Pancreas (tissue), 10 donors: ENCODE measurements around the gene GRIK1. TPM values are rescaled to one million over a fixed set of nuclear protein-coding genes. Genes with fewer than 3 reads are reported as not detected.

ENCODE experiments used
- ATAC-seq, 4 donors: fragments of 200-7000 bp; cut with Tn5 transposase; one replicate each; pipeline versions ENCODE4 v1.8.0 to v1.9.1; 2020; ENCODE audit warnings: mild to moderate bottlenecking in 4 of 4, moderate library complexity in 4 of 4
- DNase-seq, 6 donors: peaks; one replicate each; pipeline ENCODE4 v3.0.0-alpha.2; 2020
- FAIRE-seq: peaks from 2 replicates; lab custom pipeline; 2012; peaks lifted over from hg19 to GRCh38; lab: Jason Lieb, UNC
- H3K27ac ChIP-seq, 4 donors: fragments of 200-600 bp; sonication (generic); 1 replicate in 3 of 4; 2 replicates in 1 of 4; pipeline versions ENCODE4 v1.5.0 to v1.8.0; 2020
- H3K27me3 ChIP-seq, 4 donors: fragments of 200-600 bp; one replicate each; pipeline ENCODE4 v1.8.0; 2021
- H3K36me3 ChIP-seq, 3 donors: fragments of 200-600 bp; sonication (generic) in 1 of 3; one replicate each; pipeline versions ENCODE4 v1.5.0 to v1.8.0; 2020 to 2021
- H3K4me1 ChIP-seq, 3 donors: fragments of 200-600 bp; one replicate each; pipeline ENCODE4 v1.8.0; 2021
- H3K4me3 ChIP-seq, 4 donors: fragments of 200-600 bp; sonication (generic) in 2 of 4; one replicate each; pipeline versions ENCODE4 v1.5.0 to v1.8.0; 2020 to 2021
- H3K9me3 ChIP-seq, 4 donors: fragments of 200-600 bp; one replicate each; pipeline ENCODE4 v1.8.0; 2021
- CTCF ChIP-seq, 4 donors: fragments of 200-600 bp; sonication (generic) in 3 of 4; IDR thresholded peaks; one replicate each; pipeline versions ENCODE4 v1.5.0 to v1.8.0; 2021; ENCODE audit warnings: antibody characterized with exemption in 4 of 4
- WGBS, 2 donors: extraction: QIAGEN DNeasy Blood & Tissue Kit; methylation state at CpG; one replicate each; pipeline ENCODE4 v1.1.7; 2013; 5-methylcytosine and 5-hydroxymethylcytosine counted together
- intact Hi-C, 3 donors: fragments of 100-400 bp; cut with DNase I; formaldehyde crosslinking; loops; one replicate each; pipeline versions ENCODE4 v1.11.1 to v1.14.2; 2022
- polyA plus RNA-seq, 2 donors: library from polyadenylated mRNA; stranded (reverse); fragments of 200-250 nt; gene quantifications; one replicate each; pipeline ENCODE4 v1.2.3, GENCODE V29; 2013
- total RNA-seq, 6 donors: library from RNA; stranded (reverse); fragmentation: NEBNext Ultra II Directional in 4 of 6; extraction: Animal tissue kit (Norgen Biotek cat#: 25700) in 4 of 6; gene quantifications; one replicate each; pipeline versions ENCODE4 v1.2.1 to v1.2.4, GENCODE V29; 2021 to 2023
- donor health status: healthy with polysubstance abuse.
- donor health status: DM: no; HTN: no; CAD: no; lungs with moderate emphysema.
- donor health status: DM: no; HTN: no; CAD: no.
- donor health status: control.
- donor health status: control.
- donor health status: Bipolar disorder and iron deficiency.
- donor health status: DM: yes; HTN: yes; CAD: no.
- donor health status: DM: no; HTN: no; CAD: no.
- donor health status: DM: no; HTN: no; CAD: no.
- donor health status: DM: yes; HTN: yes; CAD: no.

The GRIK1 gene
- total and polyA plus RNA-seq, 8 donors, result 0.02 to 0.09 (median 0.08) TPM; not detected in 5

GRCh38 chr21:29661672-29662442, 277.9 kb downstream of the GRIK1 start:
- no peak for FAIRE-seq
- H3K9me3 ChIP-seq, result no peaks in the 10 kb centered on the region
- H3K36me3 ChIP-seq, result no peaks in the 10 kb centered on the region
- intact Hi-C loops, result no loop called here
- no peak for DNase-seq
- 87% methylated on average over 3 of the region's 3 CpGs for WGBS, 2 donors
- peaks cover 0 to 14% (median 9%) of the 10 kb centered on the region in 3 donors for H3K4me1 ChIP-seq
- no peak for TF ChIP-seq CTCF (IDR thresholded peaks at IDR 0.05)
- no peak overlapping the region for H3K27ac ChIP-seq
- no peaks in the 10 kb centered on the region for H3K27me3 ChIP-seq
- no peak overlapping the region for H3K4me3 ChIP-seq
- ATAC-seq, result no peak

- Histone ChIP-seq H3K27ac (no peak overlapping the region), H3K27me3 (no peaks in the 10 kb centered on the region), H3K36me3 (no peaks in the 10 kb centered on the region), H3K4me1 (peaks cover 0 to 15% (median 13%) of the 10 kb centered on the region in 3 donors), H3K4me3 (no peak overlapping the region), H3K9me3 (no peaks in the 10 kb centered on the region)
- FAIRE-seq, result no peak
- no peak for DNase-seq
- WGBS, 2 donors, result 68 to 75% methylated on average over 2 of the region's 2 CpGs
- TF ChIP-seq CTCF (IDR thresholded peaks at IDR 0.05), result no peak
- ATAC-seq, result no peak
- intact Hi-C loops, result no loop called here
Observed at GRCh38 chr21:29660047-29660720, 279.6 kb downstream of the GRIK1 start.

- TF ChIP-seq CTCF (IDR thresholded peaks at IDR 0.05), result no peak
- no peaks in the 10 kb centered on the region for H3K36me3 ChIP-seq
- ATAC-seq, result no peak
- no peak for FAIRE-seq
- no peak overlapping the region for H3K27ac ChIP-seq
- intact Hi-C loops, result no loop called here
- H3K9me3 ChIP-seq, result no peaks in the 10 kb centered on the region
- DNase-seq, result no peak
- 57 to 64% methylated on average over 1 of the region's 1 CpG for WGBS, 2 donors
- peaks cover 0 to 15% (median 13%) of the 10 kb centered on the region in 3 donors for H3K4me1 ChIP-seq
- H3K4me3 ChIP-seq, result no peak overlapping the region
- no peaks in the 10 kb centered on the region for H3K27me3 ChIP-seq
Observed at GRCh38 chr21:29658934-29659203, 280.9 kb downstream of the GRIK1 start.

- H3K27me3 ChIP-seq, result no peaks in the 10 kb centered on the region
- FAIRE-seq (no peak), ATAC-seq (no peak), DNase-seq (no peak)
- no peaks in the 10 kb centered on the region for H3K9me3 ChIP-seq
- no peak overlapping the region for H3K27ac ChIP-seq
- WGBS, 2 donors, result 74 to 80% methylated on average over 10 of the region's 10 CpGs
- no peak overlapping the region for H3K4me3 ChIP-seq
- intact Hi-C loops, result no loop called here
- TF ChIP-seq CTCF (IDR thresholded peaks at IDR 0.05), result no peak
- H3K4me1 ChIP-seq, result peaks cover 0 to 15% (median 13%) of the 10 kb centered on the region in 3 donors
- no peaks in the 10 kb centered on the region for H3K36me3 ChIP-seq
Observed at GRCh38 chr21:29658177-29658933, 281.4 kb downstream of the GRIK1 start.
